B cell (primary cell): ENCODE measurements around the gene SKAP2.

ENCODE experiments used
- CTCF ChIP-seq: fragments of 200-600 bp; IDR thresholded peaks from one replicate; pipeline ENCODE4 v1.8.0; 2022; ENCODE audit warnings: antibody characterized with exemption, mild to moderate bottlenecking
- EZH2 ChIP-seq: IDR thresholded peaks from 2 replicates; pipeline ENCODE4 v1.6.1; 2012; ENCODE audit warnings: borderline replicate concordance, low read depth, mild to moderate bottlenecking, moderate library complexity, low read length; ENCODE audit not compliant: insufficient read depth, poor library complexity, severe bottlenecking

- no peak for TF ChIP-seq CTCF
- TF ChIP-seq EZH2 = no peak
Observed at GRCh38 chr7:26843705-26844104, 20.7 kb downstream of the SKAP2 start.
